HEK293 (cell line): Measurements from ENCODE around the gene SH3BP4.

Experiments
- TCF7L2 ChIP-seq: IDR thresholded peaks from 2 replicates; pipeline ENCODE4 v1.6.1; 2011; ENCODE audit warnings: low read depth, mild to moderate bottlenecking, inconsistent platforms, low read length, moderate library complexity, borderline replicate concordance
- ZBTB10 ChIP-seq: fragments of 450-650 bp; formaldehyde crosslinking; IDR thresholded peaks from 2 replicates; pipeline ENCODE4 v1.5.1; 2016; ENCODE audit warnings: missing biosample characterization, missing genetic modification characterization
- ZNF133 ChIP-seq: fragments of 450-650 bp; formaldehyde crosslinking; IDR thresholded peaks from 2 replicates; pipeline ENCODE4 v1.5.1; 2016; ENCODE audit warnings: missing biosample characterization, missing genetic modification characterization
- ZNF16 ChIP-seq: fragments of 450-650 bp; formaldehyde crosslinking; IDR thresholded peaks from 2 replicates; pipeline ENCODE4 v1.5.1; 2016; ENCODE audit warnings: low read depth, missing biosample characterization, missing genetic modification characterization
- ZNF184 ChIP-seq: fragments of 450-650 bp; IDR thresholded peaks from 2 replicates; pipeline ENCODE4 v1.5.1; 2018; ENCODE audit warnings: missing biosample characterization, mild to moderate bottlenecking, missing genetic modification characterization
- ZNF23 ChIP-seq: fragments of 450-650 bp; formaldehyde crosslinking; IDR thresholded peaks from 2 replicates; pipeline ENCODE4 v1.5.1; 2016; ENCODE audit warnings: missing biosample characterization, missing genetic modification characterization, borderline replicate concordance
- ZNF292 ChIP-seq: fragments of 450-650 bp; formaldehyde crosslinking; IDR thresholded peaks from 2 replicates; pipeline ENCODE4 v1.5.1; 2016; ENCODE audit warnings: low read depth, missing biosample characterization, missing genetic modification characterization, borderline replicate concordance
- ZNF394 ChIP-seq: fragments of 450-650 bp; formaldehyde crosslinking; IDR thresholded peaks from 2 replicates; pipeline ENCODE4 v1.5.1; 2016; ENCODE audit warnings: missing biosample characterization, missing genetic modification characterization, mild to moderate bottlenecking, moderate library complexity, borderline replicate concordance
- ZNF677 ChIP-seq: fragments of 450-650 bp; IDR thresholded peaks from 2 replicates; pipeline ENCODE4 v1.5.0; 2018; ENCODE audit warnings: missing biosample characterization, mild to moderate bottlenecking, missing genetic modification characterization, moderate library complexity
- TF ChIP-seq, protein P1 (sequence below): fragments of 450-650 bp; formaldehyde crosslinking; IDR thresholded peaks from 2 replicates; pipeline ENCODE4 v1.5.1; 2016; ENCODE audit warnings: missing biosample characterization, missing genetic modification characterization
- TF ChIP-seq, protein P2 (sequence below): fragments of 450-650 bp; formaldehyde crosslinking; IDR thresholded peaks from 2 replicates; pipeline ENCODE4 v1.5.1; 2016; ENCODE audit warnings: missing biosample characterization, missing genetic modification characterization, borderline replicate concordance

- TF ChIP-seq ZNF292, result no peak
- TF ChIP-seq, protein P1, sequence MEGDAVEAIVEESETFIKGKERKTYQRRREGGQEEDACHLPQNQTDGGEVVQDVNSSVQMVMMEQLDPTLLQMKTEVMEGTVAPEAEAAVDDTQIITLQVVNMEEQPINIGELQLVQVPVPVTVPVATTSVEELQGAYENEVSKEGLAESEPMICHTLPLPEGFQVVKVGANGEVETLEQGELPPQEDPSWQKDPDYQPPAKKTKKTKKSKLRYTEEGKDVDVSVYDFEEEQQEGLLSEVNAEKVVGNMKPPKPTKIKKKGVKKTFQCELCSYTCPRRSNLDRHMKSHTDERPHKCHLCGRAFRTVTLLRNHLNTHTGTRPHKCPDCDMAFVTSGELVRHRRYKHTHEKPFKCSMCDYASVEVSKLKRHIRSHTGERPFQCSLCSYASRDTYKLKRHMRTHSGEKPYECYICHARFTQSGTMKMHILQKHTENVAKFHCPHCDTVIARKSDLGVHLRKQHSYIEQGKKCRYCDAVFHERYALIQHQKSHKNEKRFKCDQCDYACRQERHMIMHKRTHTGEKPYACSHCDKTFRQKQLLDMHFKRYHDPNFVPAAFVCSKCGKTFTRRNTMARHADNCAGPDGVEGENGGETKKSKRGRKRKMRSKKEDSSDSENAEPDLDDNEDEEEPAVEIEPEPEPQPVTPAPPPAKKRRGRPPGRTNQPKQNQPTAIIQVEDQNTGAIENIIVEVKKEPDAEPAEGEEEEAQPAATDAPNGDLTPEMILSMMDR (tag by site-specific recombination), result no peak
- TF ChIP-seq, protein P2, sequence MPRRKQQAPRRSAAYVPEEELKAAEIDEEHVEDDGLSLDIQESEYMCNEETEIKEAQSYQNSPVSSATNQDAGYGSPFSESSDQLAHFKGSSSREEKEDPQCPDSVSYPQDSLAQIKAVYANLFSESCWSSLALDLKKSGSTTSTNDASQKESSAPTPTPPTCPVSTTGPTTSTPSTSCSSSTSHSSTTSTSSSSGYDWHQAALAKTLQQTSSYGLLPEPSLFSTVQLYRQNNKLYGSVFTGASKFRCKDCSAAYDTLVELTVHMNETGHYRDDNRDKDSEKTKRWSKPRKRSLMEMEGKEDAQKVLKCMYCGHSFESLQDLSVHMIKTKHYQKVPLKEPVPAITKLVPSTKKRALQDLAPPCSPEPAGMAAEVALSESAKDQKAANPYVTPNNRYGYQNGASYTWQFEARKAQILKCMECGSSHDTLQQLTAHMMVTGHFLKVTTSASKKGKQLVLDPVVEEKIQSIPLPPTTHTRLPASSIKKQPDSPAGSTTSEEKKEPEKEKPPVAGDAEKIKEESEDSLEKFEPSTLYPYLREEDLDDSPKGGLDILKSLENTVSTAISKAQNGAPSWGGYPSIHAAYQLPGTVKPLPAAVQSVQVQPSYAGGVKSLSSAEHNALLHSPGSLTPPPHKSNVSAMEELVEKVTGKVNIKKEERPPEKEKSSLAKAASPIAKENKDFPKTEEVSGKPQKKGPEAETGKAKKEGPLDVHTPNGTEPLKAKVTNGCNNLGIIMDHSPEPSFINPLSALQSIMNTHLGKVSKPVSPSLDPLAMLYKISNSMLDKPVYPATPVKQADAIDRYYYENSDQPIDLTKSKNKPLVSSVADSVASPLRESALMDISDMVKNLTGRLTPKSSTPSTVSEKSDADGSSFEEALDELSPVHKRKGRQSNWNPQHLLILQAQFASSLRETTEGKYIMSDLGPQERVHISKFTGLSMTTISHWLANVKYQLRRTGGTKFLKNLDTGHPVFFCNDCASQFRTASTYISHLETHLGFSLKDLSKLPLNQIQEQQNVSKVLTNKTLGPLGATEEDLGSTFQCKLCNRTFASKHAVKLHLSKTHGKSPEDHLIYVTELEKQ (tag by site-specific recombination), result no peak
- TF ChIP-seq ZBTB10, result no peak
- no peak for TF ChIP-seq ZNF16 (tag by site-specific recombination)
- TF ChIP-seq ZNF184, result no peak
- no peak for TF ChIP-seq ZNF133 (tag by site-specific recombination)
- TF ChIP-seq ZNF394, result no peak
- TF ChIP-seq TCF7L2, result no peak
- no peak for TF ChIP-seq ZNF23 (tag by site-specific recombination)
- no peak for TF ChIP-seq ZNF677
These were observed 29.6 kb downstream of the SH3BP4 start for GRCh38 chr2:234981197-234982095.
